ENCODE results near the gene TAF6.
A peak's percentile ranks its signal among the peaks of the same experiment; 100 is the strongest.

The TAF6 gene

DNA sequence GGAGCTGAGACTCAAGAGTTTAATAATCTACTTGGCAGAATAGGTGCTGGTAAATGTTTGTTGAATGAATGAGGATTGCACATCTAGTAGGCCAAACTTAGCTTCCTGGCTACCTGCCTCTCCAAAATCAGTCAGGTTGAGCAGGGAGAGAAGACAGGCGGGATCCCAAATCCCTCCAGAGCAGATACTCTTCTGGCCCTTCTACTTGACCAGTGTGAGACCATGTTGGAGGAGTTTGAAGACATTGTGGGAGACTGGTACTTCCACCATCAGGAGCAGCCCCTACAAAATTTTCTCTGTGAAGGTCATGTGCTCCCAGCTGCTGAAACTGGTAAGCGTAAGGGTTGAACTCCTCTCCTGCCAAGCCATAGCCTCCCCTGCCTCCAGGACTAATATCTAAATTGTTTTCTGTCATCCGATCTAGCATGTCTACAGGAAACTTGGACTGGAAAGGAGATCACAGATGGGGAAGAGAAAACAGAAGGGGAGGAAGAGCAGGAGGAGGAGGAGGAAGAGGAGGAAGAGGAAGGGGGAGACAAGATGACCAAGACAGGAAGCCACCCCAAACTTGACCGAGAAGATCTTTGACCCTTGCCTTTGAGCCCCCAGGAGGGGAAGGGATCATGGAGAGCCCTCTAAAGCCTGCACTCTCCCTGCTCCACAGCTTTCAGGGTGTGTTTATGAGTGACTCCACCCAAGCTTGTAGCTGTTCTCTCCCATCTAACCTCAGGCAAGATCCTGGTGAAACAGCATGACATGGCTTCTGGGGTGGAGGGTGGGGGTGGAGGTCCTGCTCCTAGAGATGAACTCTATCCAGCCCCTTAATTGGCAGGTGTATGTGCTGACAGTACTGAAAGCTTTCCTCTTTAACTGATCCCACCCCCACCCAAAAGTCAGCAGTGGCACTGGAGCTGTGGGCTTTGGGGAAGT is 5.4 kb upstream of the TAF6 start:
- no peak for FAIRE-seq
- DNase-seq (ENCODE audit: extremely low spot score, insufficient read length, low read depth) = no peak

DNA sequence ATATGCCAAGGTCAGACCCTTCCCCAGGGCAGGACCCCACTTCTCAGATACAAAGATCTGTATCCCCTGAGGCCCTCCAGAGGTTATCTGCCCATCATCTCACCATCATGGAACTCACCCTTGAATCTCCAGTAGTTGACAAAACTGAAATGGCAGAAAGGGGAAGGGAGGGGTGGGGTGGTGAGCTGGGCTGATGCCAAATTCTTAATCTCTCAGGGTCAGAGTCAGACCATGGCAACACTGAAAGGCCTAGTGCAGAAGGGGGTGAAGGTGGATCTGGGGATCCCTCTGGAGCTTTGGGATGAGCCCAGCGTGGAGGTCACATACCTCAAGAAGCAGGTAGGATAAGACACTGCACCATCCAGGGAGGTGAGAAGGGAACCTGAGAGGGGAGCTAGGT is 3.4 kb upstream of the TAF6 start:
- FAIRE-seq = no peak
- no peak for DNase-seq (ENCODE audit: extremely low spot score, insufficient read length, low read depth)

GRCh38 chr7:100122067-100122466 is 2.9 kb upstream of the TAF6 start:
- FAIRE-seq (no peak), DNase-seq (ENCODE audit: extremely low spot score, insufficient read length, low read depth) (no peak)

DNA sequence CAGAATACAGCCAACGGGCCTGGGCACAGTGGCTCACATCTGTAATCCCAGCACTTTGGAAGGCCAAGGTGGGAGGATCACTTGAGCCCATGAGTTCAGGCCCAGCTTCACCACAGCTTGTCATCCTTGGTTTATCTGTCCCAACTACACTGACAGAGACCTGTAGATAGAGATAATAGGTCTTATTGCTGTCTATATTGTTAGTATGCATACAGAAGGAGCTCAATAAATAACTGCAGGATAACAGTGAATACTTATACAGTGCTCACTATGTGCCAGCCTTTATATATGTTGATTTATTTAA is 1.5 kb upstream of the TAF6 start:
- no peak for DNase-seq (ENCODE audit: extremely low spot score, insufficient read length, low read depth)
- FAIRE-seq = no peak

GRCh38 chr7:100119970-100120732 is 993 bp upstream of the TAF6 start:
- FAIRE-seq (peak; percentile 46), DNase-seq (ENCODE audit: extremely low spot score, insufficient read length, low read depth) (peak; percentile 42)

DNA sequence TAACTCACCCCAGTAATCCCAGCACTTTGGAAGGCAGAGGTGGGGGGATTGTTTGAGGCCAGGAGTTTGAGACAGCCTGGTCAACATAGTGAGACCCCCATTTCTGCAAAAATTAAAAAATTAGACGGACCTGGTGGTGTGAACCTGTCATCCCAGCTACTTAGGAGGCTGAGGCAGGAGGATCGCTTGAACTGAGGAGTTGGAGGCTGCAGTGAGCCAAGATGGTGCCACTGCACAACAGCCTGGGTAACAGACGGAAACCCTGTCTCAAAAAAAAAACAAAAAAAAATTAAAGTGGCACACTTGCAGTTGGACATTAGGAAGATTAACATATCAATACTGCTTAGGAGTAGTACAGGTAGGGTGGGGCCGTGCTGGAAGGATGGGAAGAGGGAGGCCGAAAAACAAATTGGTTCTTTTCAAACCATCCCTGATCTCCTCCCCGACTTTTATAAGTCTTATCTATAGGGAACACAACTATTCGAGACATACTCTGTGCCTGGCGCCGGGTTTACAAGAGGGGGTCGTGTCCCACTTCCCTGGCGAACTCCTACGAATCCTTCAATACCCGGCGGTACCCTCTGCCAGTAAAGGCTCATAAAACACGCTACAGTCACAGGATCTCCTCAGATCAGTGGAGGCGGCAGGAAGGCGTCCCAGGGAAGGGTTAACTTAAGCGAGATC is 628 bp downstream of the TAF6 start:
- FAIRE-seq = no peak
- no peak for DNase-seq (ENCODE audit: extremely low spot score, insufficient read length, low read depth)

GRCh38 chr7:100115026-100115425 is 4.1 kb downstream of the TAF6 start:
- FAIRE-seq (no peak), DNase-seq (ENCODE audit: extremely low spot score, insufficient read length, low read depth) (no peak)

- no peak for DNase-seq (ENCODE audit: extremely low spot score, insufficient read length, low read depth)
- no peak for FAIRE-seq
These were observed 7.2 kb downstream of the TAF6 start for GRCh38 chr7:100111914-100112313.

GRCh38 chr7:100111156-100111555 is 8.0 kb downstream of the TAF6 start:
- DNase-seq (ENCODE audit: extremely low spot score, insufficient read length, low read depth) (no peak), FAIRE-seq (no peak)

- DNase-seq (ENCODE audit: extremely low spot score, insufficient read length, low read depth) = no peak
- no peak for FAIRE-seq
These were observed 9.5 kb downstream of the TAF6 start for GRCh38 chr7:100109521-100110163.

- FAIRE-seq (no peak), DNase-seq (ENCODE audit: extremely low spot score, insufficient read length, low read depth) (no peak)
These were observed 11.3 kb downstream of the TAF6 start for GRCh38 chr7:100107890-100108289.

DNA sequence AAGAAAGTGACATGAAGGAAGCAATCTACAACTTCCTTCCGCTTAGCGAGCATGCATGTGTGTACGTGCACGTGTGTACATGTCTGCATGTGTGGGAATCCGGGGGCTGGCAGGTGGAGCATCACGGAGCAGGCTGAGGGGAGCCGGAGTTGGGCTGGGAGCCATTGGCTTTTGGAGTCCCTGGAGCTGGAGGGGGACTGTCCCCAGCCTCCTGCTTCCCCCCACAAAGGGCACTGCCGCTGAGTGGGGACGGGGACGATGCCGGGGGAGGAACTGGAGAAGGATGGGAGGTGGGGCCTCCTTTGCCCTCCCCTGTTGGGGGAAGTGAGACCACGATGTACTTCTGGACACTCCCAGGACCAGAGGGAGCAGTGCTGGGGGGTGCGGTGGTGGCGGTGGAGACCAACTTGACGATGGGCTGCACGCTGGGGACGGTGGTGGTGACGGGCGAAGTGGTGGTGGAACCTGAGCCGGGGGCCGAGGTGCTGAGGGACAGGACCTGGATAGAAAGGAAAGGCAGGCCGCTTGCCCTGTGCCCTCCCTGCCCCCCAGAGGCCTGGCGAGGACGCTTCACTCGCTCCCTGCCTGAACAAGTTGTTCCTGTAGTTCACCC is 11.9 kb downstream of the TAF6 start:
- DNase-seq (ENCODE audit: extremely low spot score, insufficient read length, low read depth) (no peak), FAIRE-seq (no peak)

DNA sequence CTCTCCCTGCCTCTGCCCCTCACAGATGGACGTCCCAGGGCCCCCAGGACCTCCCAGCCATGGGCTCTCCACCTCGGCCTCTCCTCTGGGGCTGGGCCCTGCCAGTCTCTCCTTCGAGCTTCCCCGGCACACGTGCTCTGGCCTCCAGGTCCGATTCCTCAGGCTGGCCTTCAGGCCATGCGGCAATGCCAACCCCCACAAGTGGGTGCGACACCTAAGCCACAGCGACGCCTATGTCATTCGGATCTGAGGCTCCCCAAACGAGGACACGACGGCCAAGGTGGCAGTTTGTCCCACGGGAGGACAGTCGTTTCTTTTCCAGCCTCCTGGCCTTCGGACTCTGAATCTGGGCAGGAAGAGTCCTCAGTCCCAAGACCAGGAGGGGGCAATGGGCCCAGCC is 12.5 kb downstream of the TAF6 start:
- no peak for FAIRE-seq

DNA sequence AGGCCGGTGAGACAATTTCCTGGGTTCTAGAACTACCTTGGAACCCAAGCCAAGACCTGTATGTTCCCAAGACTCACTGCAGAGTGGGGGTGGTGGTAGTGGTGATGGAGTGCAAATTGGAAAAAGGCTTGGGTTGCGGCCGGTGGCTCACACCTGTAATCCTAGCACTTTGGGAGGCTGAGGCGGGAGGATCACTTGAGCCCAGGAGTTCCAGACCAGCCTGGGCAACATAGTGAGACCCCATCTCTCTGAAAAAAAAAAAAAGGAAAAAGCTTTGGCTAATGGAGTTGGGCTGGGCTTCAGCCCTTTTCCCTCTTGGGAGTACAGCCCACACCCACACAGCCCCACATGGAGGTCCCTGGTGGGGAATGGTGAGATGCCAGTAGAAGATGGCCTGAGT is 13.6 kb downstream of the TAF6 start:
- no peak for FAIRE-seq

More for the DNA sequence above, 12.5 kb downstream of the TAF6 start:
- DNase-seq (ENCODE audit: extremely low spot score, insufficient read length, low read depth) = no peak

DNA sequence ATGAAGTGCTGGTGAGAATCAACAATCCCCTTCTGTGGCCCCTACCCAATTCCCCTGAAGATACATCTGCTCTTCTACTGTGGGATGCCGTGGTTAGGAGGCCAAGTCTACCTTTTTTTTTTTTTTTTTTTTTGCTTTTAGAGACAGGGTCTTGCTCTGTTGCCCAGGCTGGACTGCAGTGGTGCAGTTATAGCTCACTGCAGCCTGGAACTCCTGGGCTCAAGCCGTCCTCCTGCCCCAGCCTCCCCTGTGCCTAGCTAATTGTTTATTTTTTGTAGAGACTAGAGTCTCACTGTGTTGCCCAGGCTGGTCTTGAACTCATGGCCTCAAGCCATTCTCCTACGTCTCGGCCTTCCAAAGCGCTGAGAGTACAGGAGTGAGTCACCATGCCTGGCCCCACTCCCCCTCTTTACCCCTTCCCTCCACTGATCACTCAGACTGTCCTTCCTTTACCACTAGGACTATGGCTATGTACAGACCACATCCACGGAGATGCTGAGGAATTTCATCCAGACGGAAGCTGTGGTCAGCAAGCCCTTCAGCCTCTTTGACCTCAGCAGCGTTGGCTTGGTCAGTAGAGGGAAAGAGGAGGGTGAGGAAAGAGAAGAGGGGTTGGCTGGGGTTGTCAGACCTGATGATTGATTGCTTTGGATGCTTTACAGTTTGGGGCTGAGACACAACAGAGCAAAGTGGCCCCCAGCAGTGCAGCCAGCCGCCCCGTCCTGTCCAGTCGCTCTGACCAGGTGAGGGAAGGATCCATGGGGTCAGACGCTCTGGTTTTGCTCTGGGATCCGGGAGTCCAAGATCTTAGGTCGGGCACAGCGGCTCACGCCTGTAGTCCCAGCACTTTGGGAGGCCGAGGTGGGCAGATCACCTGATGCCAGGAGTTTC is 16.0 kb downstream of the TAF6 start:
- DNase-seq (ENCODE audit: extremely low spot score, insufficient read length, low read depth) (no peak), FAIRE-seq (no peak)

More for the DNA sequence above, 13.6 kb downstream of the TAF6 start:
- DNase-seq (ENCODE audit: extremely low spot score, insufficient read length, low read depth) = no peak

DNA sequence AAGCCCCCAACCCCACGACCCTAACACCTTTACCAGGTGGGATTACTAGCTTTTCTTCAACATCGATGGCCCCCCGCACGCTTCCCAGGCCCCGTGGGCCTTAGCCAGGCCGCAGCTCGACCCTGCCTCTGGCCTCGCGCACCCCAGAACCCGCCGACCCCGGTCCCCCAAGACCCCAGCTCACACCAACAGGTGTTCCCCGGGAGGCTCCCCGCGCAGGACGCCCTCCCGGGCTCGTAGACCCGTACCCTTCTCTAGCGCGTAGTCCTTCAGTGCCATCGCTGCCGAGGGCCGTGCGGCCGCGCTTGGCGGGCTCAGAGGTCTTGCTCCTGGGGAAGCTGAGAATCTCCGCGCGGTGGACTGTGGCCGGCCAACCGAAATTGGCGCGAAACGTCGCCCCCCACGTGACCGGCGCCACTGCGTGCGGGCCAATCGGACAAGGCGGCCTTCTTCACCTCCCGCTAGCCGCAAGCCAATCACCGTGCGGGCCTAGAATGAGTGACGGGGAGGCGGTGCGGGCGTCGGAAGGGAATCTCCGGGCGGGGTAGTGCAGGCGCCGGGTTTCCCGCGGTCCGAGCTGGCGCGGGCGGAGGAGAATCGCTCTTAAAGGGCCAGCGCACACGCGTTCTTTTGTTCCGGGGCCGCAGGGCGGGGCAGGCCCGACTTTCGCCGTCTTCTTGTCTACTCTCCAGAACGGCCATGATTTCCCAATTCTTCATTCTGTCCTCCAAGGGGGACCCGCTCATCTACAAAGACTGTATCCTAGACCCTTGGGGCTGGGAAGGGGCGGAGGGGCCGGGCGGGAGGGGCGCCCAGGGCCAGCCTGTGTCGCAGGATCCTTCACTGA is 17.9 kb downstream of the TAF6 start, which contains the start of the genes AP4M1 and MCM7:
Gene AP4M1, plus strand, starts transcription at position 628 of the 847 bp plus-strand sequence. Its CDS starts 72 bp downstream, at position 700.
Gene MCM7, minus strand, starts transcription at position 382 of the 847 bp plus-strand sequence. Its CDS starts 103 bp downstream, at position 279.
- DNase-seq (ENCODE audit: extremely low spot score, insufficient read length, low read depth) (peak; percentile 97), FAIRE-seq (peak; percentile 96)

DNA sequence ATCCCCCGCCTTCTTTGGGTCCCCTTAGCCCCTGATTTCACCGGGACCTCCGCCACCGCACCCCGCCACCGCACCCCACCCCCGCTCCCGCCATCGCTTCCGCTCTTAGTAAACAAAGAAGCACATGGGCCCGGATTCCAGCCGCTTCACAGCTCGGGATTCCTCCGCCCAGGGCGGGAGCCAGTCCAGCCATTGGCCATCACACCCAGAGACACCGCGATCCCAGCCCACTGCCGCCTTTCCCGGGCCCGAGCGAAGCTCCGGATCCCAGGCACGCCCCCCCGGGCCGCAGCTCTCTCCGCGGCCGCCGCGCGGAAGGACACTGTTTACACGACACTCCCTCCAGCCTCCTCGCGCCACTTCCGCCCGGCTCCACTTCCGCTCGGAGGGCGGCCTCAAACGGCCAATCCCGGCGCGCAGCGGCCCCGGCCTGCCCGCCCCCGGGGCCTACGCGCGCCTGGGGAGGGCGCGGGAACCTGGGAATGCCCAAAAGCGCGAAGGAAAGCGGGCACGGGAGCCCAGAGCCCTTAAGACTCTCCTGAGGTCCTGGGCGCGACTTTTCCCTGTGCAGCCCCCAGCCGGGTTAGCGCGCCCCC is 18.6 kb downstream of the TAF6 start:
- FAIRE-seq (peak; percentile 77), DNase-seq (ENCODE audit: extremely low spot score, insufficient read length, low read depth) (peak; percentile 86)

Data from GM18507 (cell line).